HG03066 (cell line): ENCODE measurements around the gene ZBTB48.
A peak's percentile ranks its signal among the peaks of the same experiment; 100 is the strongest.

Experiments
- ATAC-seq: cut with Tn5 transposase; IDR thresholded peaks from one replicate; pipeline ENCODE4 v1.9.1; 2021; ENCODE audit warnings: low read depth; ENCODE audit not compliant: unreplicated experiment

ZBTB48 gene

GRCh38 chr1:6603915-6604558 is 24.2 kb downstream of the ZBTB48 start:
- no peak for ATAC-seq

GRCh38 chr1:6612641-6613360 is 33.0 kb downstream of the ZBTB48 start:
- peak; percentile 36 for ATAC-seq

- peak; percentile 90 for ATAC-seq
Measured at GRCh38 chr1:6613361-6614018, 33.7 kb downstream of the ZBTB48 start, which contains the start of gene PHF13. Gene PHF13, plus strand, starts transcription at chr1:6613731. Its CDS starts 336 bp downstream, at chr1:6614067.

GRCh38 chr1:6614019-6614928 is 34.5 kb downstream of the ZBTB48 start:
- no peak for ATAC-seq

GRCh38 chr1:6614929-6615785 is 35.4 kb downstream of the ZBTB48 start:
- no peak for ATAC-seq

GRCh38 chr1:6619045-6619444 is 39.3 kb downstream of the ZBTB48 start:
- ATAC-seq, result no peak

GRCh38 chr1:6621429-6622391 is 41.9 kb downstream of the ZBTB48 start:
- ATAC-seq, result no peak

GRCh38 chr1:6622396-6623152 is 42.8 kb downstream of the ZBTB48 start:
- ATAC-seq, result no peak

GRCh38 chr1:6623269-6623965 is 43.6 kb downstream of the ZBTB48 start:
- ATAC-seq, result no peak

- peak; percentile 84 for ATAC-seq
Measured at GRCh38 chr1:6624710-6625583, 45.2 kb downstream of the ZBTB48 start, which contains the start of gene THAP3. Gene THAP3, plus strand, starts transcription at chr1:6624868. Its CDS starts 351 bp downstream, at chr1:6625219.

- ATAC-seq, result peak; percentile 43
Measured at GRCh38 chr1:6625584-6626149, 45.9 kb downstream of the ZBTB48 start.

- ATAC-seq, result no peak
Measured at GRCh38 chr1:6627031-6627430, 47.2 kb downstream of the ZBTB48 start.

- no peak for ATAC-seq
Measured at GRCh38 chr1:6627841-6628545, 48.2 kb downstream of the ZBTB48 start.

GRCh38 chr1:6628971-6629479 is 49.2 kb downstream of the ZBTB48 start:
- ATAC-seq, result no peak

GRCh38 chr1:6630027-6630426 is 50.2 kb downstream of the ZBTB48 start:
- ATAC-seq, result no peak
